GM10266 (cell line): ENCODE results near the gene FRAS1.
"Not testable (repeated sequence)": the region's sequence is repeated elsewhere in the genome, so short reads cannot be mapped to it uniquely, and the experiment has no call there.

Experiments
- DNase-seq: peaks from one replicate; pipeline ENCODE4 v3.0.0; 2012; ENCODE audit errors: extremely low spot score
- TF ChIP-seq, protein P1 (sequence below): IDR thresholded peaks from 2 replicates; pipeline ENCODE4 v1.5.1; 2012; ENCODE audit warnings: mild to moderate bottlenecking, low read depth; ENCODE audit not compliant: control insufficient read depth, insufficient read depth; ENCODE audit errors: missing control alignments

The FRAS1 gene

DNA sequence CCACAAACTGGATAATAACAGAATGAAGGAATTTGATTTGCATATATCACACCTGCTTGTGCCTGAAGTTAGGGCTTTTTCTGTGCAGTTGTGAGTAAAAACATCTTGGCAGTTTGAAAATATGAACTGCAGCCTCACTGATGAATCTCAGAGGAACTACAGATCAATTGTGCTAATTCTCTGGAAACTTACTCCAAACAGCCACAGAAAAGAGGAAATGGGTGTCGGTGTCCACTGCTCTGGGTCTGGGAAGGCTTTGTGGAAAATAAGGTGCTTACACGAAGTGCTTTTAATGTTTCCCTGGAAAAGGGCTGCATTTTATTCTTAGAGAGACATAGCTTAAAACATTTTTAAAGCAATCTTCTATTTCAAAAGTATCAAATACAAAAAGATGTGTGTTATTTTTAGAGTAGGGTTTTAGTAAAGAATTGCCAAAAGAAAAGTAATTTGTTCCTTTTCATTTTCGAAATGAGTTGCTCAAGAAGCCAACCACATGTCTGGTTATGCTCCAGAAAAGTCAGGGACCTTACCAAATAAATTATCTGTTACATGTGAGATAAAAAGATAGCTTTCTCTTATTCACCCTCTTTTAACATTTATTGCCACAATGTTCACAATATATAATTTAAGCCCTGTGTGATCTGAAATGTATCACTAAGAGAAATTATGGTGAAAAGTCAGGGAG lies 240.1 kb downstream of the FRAS1 start:
- no peak for DNase-seq
- TF ChIP-seq, protein P1, sequence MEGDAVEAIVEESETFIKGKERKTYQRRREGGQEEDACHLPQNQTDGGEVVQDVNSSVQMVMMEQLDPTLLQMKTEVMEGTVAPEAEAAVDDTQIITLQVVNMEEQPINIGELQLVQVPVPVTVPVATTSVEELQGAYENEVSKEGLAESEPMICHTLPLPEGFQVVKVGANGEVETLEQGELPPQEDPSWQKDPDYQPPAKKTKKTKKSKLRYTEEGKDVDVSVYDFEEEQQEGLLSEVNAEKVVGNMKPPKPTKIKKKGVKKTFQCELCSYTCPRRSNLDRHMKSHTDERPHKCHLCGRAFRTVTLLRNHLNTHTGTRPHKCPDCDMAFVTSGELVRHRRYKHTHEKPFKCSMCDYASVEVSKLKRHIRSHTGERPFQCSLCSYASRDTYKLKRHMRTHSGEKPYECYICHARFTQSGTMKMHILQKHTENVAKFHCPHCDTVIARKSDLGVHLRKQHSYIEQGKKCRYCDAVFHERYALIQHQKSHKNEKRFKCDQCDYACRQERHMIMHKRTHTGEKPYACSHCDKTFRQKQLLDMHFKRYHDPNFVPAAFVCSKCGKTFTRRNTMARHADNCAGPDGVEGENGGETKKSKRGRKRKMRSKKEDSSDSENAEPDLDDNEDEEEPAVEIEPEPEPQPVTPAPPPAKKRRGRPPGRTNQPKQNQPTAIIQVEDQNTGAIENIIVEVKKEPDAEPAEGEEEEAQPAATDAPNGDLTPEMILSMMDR: no peak

DNA sequence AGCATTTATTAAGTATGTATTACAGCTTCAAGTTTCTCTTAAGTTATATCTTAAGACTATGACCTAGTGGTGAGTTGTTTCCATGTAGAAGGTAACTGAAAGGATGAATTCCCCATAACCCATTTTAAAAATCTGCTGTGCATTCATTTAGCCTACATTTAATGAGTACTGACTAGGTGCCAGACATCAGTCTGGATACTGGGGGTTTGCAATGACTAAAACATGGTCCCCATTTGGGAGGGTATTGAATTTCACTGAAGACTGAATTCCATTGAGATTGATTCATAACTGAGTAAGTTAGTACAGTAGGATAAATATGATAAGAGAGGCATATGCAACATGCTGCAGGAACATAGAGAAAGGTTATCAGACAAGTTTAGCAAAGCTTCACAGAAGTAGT lies 241.5 kb downstream of the FRAS1 start:
- TF ChIP-seq, protein P1: no peak
- DNase-seq: no peak

DNA sequence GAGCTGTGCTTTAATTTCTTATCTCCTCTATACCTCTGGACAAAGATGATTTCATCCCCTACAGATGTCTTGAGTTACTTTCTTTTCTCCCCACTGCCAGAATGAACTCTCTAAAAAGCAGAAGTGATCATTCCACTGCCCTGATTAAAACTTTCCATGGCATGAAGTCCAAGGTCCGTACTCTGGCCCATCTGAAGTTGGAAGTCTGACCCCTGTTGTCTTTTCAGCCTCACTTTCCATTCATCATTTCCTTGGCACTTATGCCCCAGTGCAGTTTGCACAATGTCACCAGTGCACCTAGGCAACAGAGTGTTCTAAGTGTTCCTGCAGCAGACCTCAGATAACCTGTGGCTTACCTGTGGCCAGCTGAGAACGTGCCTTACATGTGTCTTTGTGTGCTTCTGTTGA lies 242.4 kb downstream of the FRAS1 start:
- TF ChIP-seq, protein P1: no peak

DNA sequence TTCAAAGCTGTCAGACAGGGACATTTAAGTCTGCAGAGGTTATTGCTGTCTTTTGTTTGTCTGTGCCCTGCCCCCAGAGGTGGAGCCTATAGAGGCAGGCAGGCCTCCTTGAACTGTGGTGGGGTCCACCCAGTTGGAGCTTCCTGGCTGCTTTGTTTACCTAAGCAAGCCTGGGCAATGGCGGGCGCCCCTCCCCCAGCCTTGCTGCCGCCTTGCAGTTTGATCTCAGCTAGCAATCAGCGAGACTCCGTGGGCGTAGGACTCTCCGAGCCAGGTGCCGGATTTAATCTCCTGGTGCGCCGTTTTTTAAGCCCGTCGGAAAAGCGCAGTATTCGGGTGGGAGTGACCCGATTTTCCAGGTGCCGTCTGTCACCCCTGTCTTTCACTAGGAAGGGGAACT lies 250.1 kb downstream of the FRAS1 start:
- not testable (repeated sequence) for DNase-seq

More for the DNA sequence above, 242.4 kb downstream of the FRAS1 start:
- DNase-seq: no peak

DNA sequence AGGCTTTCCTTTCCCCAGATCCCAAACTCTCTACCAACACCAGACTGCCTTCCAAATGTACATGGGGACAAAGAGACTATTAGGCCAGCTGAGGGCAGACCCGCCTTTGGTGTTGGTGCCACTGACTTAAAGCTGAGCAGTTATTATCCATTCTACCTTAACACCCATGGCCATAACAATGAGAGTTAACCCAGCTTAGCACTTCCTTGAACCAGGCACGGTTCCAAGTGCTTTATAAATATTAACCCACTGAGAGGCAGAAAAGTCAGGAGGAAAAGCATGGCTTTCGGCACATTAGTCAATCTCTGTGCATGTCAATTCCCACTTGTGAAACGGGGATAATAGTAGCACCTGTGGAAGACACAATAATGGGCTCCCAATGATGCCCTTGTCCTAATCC lies 251.4 kb downstream of the FRAS1 start:
- TF ChIP-seq, protein P1: no peak
- DNase-seq: no peak

DNA sequence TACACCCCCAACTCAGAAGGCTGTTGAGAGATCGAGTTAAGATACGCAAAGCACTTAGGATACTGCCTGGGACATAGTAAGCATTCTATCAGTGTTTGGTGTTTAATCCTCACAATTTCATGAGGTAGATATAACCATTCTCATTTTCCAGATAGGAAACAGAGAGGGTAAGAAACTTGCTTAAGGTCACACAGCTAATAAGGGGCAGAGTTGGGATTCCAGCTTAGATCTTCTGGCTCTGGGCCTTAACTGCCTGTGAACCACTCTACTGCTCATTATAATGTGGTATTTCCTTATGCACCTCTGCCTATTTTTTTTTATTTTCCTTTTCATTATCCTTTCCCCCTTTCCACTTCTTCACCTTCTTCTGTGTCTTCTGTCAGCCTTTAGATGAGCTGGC lies 252.2 kb downstream of the FRAS1 start:
- DNase-seq: no peak
- TF ChIP-seq, protein P1: no peak

DNA sequence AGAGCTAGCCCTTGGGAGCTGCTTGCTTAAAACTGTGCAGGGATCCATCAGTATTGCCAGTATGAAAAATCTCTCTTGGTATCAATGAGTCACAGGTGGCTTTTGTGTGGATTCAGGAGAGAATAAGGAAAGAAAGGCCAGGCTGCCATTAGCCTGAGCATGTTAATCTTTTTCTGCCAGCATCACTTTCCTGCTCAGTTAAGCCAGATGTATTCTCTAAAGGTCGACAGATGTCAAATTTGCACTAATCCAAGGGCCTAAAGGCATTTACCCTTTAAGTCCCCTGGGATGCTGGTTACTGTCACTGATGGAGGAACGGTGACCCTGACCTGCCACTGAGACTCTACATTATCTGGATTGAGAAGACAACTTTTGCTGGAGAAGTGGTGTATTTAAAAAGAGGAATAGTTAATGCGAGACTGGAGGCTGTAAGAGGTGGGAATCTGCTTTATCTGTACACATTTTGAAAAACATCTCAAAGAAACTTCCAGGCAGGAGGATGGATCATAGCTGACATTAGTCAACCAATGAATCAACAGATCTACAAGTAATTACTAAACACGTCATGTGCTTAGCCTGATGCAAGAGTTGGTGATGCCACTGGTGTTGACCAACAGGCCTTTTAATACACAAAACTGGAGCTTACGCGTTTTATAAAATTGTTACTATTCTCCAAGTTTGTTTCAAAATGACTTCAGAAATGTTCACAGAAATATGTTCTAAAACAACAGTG lies 253.1 kb downstream of the FRAS1 start:
- TF ChIP-seq, protein P1: no peak
- DNase-seq: no peak
